H1 (cell line): ENCODE results near the gene SPSB3. TPM values are rescaled to one million over a fixed set of nuclear protein-coding genes. Genes with fewer than 3 reads are reported as not detected.

ENCODE experiments used
- MAFK ChIP-seq: IDR thresholded peaks from 2 replicates; pipeline ENCODE4 v1.6.1; 2012; ENCODE audit warnings: low read depth, mild to moderate bottlenecking, improper control_type of control experiment, low read length
- NANOG ChIP-seq: IDR thresholded peaks from 2 replicates; pipeline ENCODE4 v1.6.1; 2011; ENCODE audit warnings: low read length, low read depth, mild to moderate bottlenecking, inconsistent platforms; ENCODE audit not compliant: insufficient read depth, poor library complexity, severe bottlenecking
- SRF ChIP-seq: IDR thresholded peaks from 2 replicates; pipeline ENCODE4 v1.6.1; 2011; ENCODE audit warnings: mild to moderate bottlenecking, low read depth, low read length, moderate library complexity
- TAF1 ChIP-seq: IDR thresholded peaks from 2 replicates; pipeline ENCODE4 v1.6.1; 2011; ENCODE audit warnings: mild to moderate bottlenecking, low read depth, low read length
- polyA plus RNA-seq, 7 experiments: library from polyadenylated mRNA; depleted of rRNA in 3 of 7; stranded (reverse) in 5 of 7; unstranded in 2 of 7; fragments of >200 nt in 5 of 7; fragments of 200-250 nt in 2 of 7; gene quantifications; 1 replicate in 5 of 7; 2 replicates in 1 of 7; 4 replicates in 1 of 7; pipeline versions ENCODE4 v1.2.1 to v1.2.3, GENCODE V29; 2011 to 2013; ENCODE audit warnings: missing spikeins in 2 of 7, mixed read lengths in 2 of 7
- total RNA-seq: library from RNA; stranded (reverse); fragmentation: NEBNext Ultra II Directional; extraction: Animal tissue kit (Norgen Biotek cat#: 25700); gene quantifications from 2 replicates; pipeline ENCODE4 v1.2.1, GENCODE V29; 2021
- TF ChIP-seq, protein P1 (sequence below): IDR thresholded peaks from 2 replicates; pipeline ENCODE4 v1.6.1; 2011; ENCODE audit warnings: low read length, improper control_type of control experiment

Gene SPSB3
- total and polyA plus RNA-seq, 2 of the 8 experiments (the other 6 are each of a cell fraction or from before 2014, with no cell fraction given), result 22.5 to 37.8 TPM

GRCh38 chr16:1810106-1810505 is 27.7 kb upstream of the SPSB3 start (continued):
- TF ChIP-seq NANOG, result no peak
- TF ChIP-seq TAF1, result no peak
- TF ChIP-seq SRF, result no peak
- TF ChIP-seq, protein P1, sequence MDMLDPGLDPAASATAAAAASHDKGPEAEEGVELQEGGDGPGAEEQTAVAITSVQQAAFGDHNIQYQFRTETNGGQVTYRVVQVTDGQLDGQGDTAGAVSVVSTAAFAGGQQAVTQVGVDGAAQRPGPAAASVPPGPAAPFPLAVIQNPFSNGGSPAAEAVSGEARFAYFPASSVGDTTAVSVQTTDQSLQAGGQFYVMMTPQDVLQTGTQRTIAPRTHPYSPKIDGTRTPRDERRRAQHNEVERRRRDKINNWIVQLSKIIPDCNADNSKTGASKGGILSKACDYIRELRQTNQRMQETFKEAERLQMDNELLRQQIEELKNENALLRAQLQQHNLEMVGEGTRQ, result no peak
- no peak for TF ChIP-seq MAFK
